Stimulated activated CD4-positive, alpha-beta T cell treated with anti-CD3 and anti-CD28 coated beads, Interleukin-15, amount 100 ng/mL, for 48 hours (primary cell): ENCODE data around the gene RPL23.
"Not testable (repeated sequence)": the region's sequence is repeated elsewhere in the genome, so short reads cannot be mapped to it uniquely, and the experiment has no call there.

Experiments used
- DNase-seq, 2 donors: peaks; one replicate each; pipeline ENCODE4 v3.0.0-alpha.2; 2020; ENCODE audit warnings: low read depth in 2 of 2

RPL23 gene

GRCh38 chr17:38867968-38868816 lies 14.7 kb upstream of the RPL23 start:
- DNase-seq, result no peak

- DNase-seq, result peak; percentile 64 to 65
Measured at GRCh38 chr17:38867179-38867967, 13.9 kb upstream of the RPL23 start.

- DNase-seq, result no peak
Measured at GRCh38 chr17:38864636-38865398, 11.3 kb upstream of the RPL23 start.

GRCh38 chr17:38861399-38861843 lies 7.9 kb upstream of the RPL23 start:
- DNase-seq, result no peak

- DNase-seq, result no peak
Measured at GRCh38 chr17:38857271-38857670, 3.8 kb upstream of the RPL23 start.

GRCh38 chr17:38855101-38855714 lies 1.7 kb upstream of the RPL23 start:
- not testable (repeated sequence) for DNase-seq

GRCh38 chr17:38852771-38853291 lies 690 bp downstream of the RPL23 start:
- no peak for DNase-seq

- DNase-seq, result no peak
Measured at GRCh38 chr17:38851434-38851833, 2.1 kb downstream of the RPL23 start.

GRCh38 chr17:38850374-38850773 lies 3.1 kb downstream of the RPL23 start:
- no peak for DNase-seq

- DNase-seq, result no peak
Measured at GRCh38 chr17:38848939-38849605, 4.4 kb downstream of the RPL23 start.

- no peak for DNase-seq
Measured at GRCh38 chr17:38848557-38848891, 5.0 kb downstream of the RPL23 start.

GRCh38 chr17:38844261-38844757 lies 9.2 kb downstream of the RPL23 start:
- DNase-seq, result no peak

- DNase-seq, result no peak
Measured at GRCh38 chr17:38825762-38826247, 27.7 kb downstream of the RPL23 start.

- DNase-seq, result peak; percentile 85 to 89
Measured at GRCh38 chr17:38824899-38825761, 28.4 kb downstream of the RPL23 start, which contains the start of gene CWC25. Gene CWC25 (minus strand): TSS chr17:38825321. CDS start chr17:38825183, 138 bp downstream.

- no peak for DNase-seq
Measured at GRCh38 chr17:38815576-38816193, 37.8 kb downstream of the RPL23 start.

- DNase-seq, result no peak
Measured at GRCh38 chr17:38809828-38810227, 43.7 kb downstream of the RPL23 start.

GRCh38 chr17:38800237-38800760 lies 53.2 kb downstream of the RPL23 start:
- no peak for DNase-seq

- DNase-seq, result peak; percentile 85 to 86
Measured at GRCh38 chr17:38799501-38800236, 53.9 kb downstream of the RPL23 start, which contains the start of gene PIP4K2B. Gene PIP4K2B (minus strand): TSS chr17:38799556. CDS start chr17:38799424, 132 bp downstream.
